GM23338 (cell line): ENCODE results near the gene BBS1. TPM values are rescaled to one million over a fixed set of nuclear protein-coding genes. Genes with fewer than 3 reads are reported as not detected.

Experiments used
- ATAC-seq: fragments of 200-7000 bp; cut with Tn5 transposase; 3 replicates; pipeline ENCODE4 v1.9.1; 2020
- DNase-seq: peaks from one replicate; pipeline ENCODE4 v3.0.0-alpha.2; 2015; ENCODE audit warnings: low spot score
- H2AFZ ChIP-seq: fragments of 200-600 bp; sonication (generic); 2 replicates; pipeline ENCODE4 v1.8.0; 2016; ENCODE audit warnings: antibody characterized with exemption, mild to moderate bottlenecking, moderate library complexity
- H3F3A ChIP-seq: fragments of 200-600 bp; sonication (generic); replicated peaks from 2 replicates; pipeline ENCODE4 v1.8.0; 2017; ENCODE audit warnings: antibody characterized with exemption, mixed run types, low read depth
- H3K27ac ChIP-seq: fragments of 200-600 bp; sonication (generic); 2 replicates; pipeline ENCODE4 v1.6.1; 2016; ENCODE audit warnings: low read depth
- H3K27me3 ChIP-seq: fragments of 200-600 bp; sonication (generic); 2 replicates; pipeline ENCODE4 v1.8.0; 2016; ENCODE audit warnings: mild to moderate bottlenecking, mixed run types, moderate library complexity; ENCODE audit not compliant: insufficient read depth
- H3K36me3 ChIP-seq: fragments of 200-600 bp; sonication (generic); 2 replicates; pipeline ENCODE4 v1.8.0; 2016; ENCODE audit warnings: mild to moderate bottlenecking; ENCODE audit not compliant: insufficient read depth
- H3K4me1 ChIP-seq: fragments of 200-600 bp; sonication (generic); 2 replicates; pipeline ENCODE4 v1.8.0; 2016; ENCODE audit warnings: mild to moderate bottlenecking, moderate library complexity; ENCODE audit not compliant: insufficient read depth
- H3K4me2 ChIP-seq: fragments of 200-600 bp; sonication (generic); 2 replicates; pipeline ENCODE4 v1.7.1; 2017; ENCODE audit warnings: mixed run types
- H3K4me3 ChIP-seq: fragments of 200-600 bp; sonication (generic); 2 replicates; pipeline ENCODE4 v1.6.1; 2016; ENCODE audit warnings: mixed run types
- H3K79me2 ChIP-seq: fragments of 200-600 bp; sonication (generic); replicated peaks from 2 replicates; pipeline ENCODE4 v1.8.0; 2017; ENCODE audit warnings: mild to moderate bottlenecking; ENCODE audit not compliant: insufficient read depth
- H3K9me2 ChIP-seq: fragments of 200-600 bp; sonication (generic); 2 replicates; pipeline ENCODE4 v1.8.0; 2017; ENCODE audit not compliant: insufficient read depth
- H4K20me1 ChIP-seq: fragments of 200-600 bp; sonication (generic); replicated peaks from 2 replicates; pipeline ENCODE4 v1.8.0; 2017; ENCODE audit warnings: mild to moderate bottlenecking; ENCODE audit not compliant: insufficient read depth
- H3K27ac Mint-ChIP-seq: 2 replicates; pipeline ENCODE4 v1.8.0; 2020; ENCODE audit warnings: inconsistent platforms, mild to moderate bottlenecking, moderate library complexity, mixed read lengths
- H3K27me3 Mint-ChIP-seq: 3 replicates; pipeline ENCODE4 v1.8.0; 2022; ENCODE audit warnings: low read depth, mild to moderate bottlenecking, moderate library complexity, mixed read lengths, inconsistent platforms; ENCODE audit not compliant: insufficient read depth, poor library complexity
- H3K36me3 Mint-ChIP-seq: 3 replicates; pipeline ENCODE4 v1.8.0; 2021; ENCODE audit warnings: low read depth, mild to moderate bottlenecking, inconsistent platforms, moderate library complexity, mixed read lengths
- H3K4me1 Mint-ChIP-seq: 3 replicates; pipeline ENCODE4 v1.8.0; 2020; ENCODE audit warnings: mild to moderate bottlenecking, inconsistent platforms, mixed read lengths
- H3K4me3 Mint-ChIP-seq: 3 replicates; pipeline ENCODE4 v1.8.0; 2021; ENCODE audit warnings: moderate library complexity, mild to moderate bottlenecking, inconsistent platforms, mixed read lengths
- H3K9me3 Mint-ChIP-seq: 3 replicates; pipeline ENCODE4 v1.8.0; 2020; ENCODE audit warnings: moderate library complexity, mild to moderate bottlenecking, inconsistent platforms, mixed read lengths
- CREB1 ChIP-seq: fragments of 250-450 bp; sonication (Bioruptor Pico); IDR thresholded peaks from 2 replicates; pipeline ENCODE4 v1.5.0; 2020; ENCODE audit warnings: low read depth, mild to moderate bottlenecking, moderate library complexity
- EZH2 ChIP-seq: fragments of 200-600 bp; sonication (generic); IDR thresholded peaks from one replicate; pipeline ENCODE4 v1.8.0; 2017; ENCODE audit warnings: antibody characterized with exemption, mild to moderate bottlenecking, low read depth; ENCODE audit not compliant: unreplicated experiment
- NANOG ChIP-seq: IDR thresholded peaks from 2 replicates; pipeline ENCODE4 v1.6.1; 2016; ENCODE audit warnings: antibody characterized with exemption, borderline replicate concordance
- REST ChIP-seq: IDR thresholded peaks from one replicate; pipeline ENCODE4 v1.6.1; 2018; ENCODE audit warnings: antibody characterized with exemption; ENCODE audit not compliant: unreplicated experiment
- STAT1 ChIP-seq: IDR thresholded peaks from one replicate; pipeline ENCODE4 v1.6.1; 2016; ENCODE audit warnings: antibody characterized with exemption; ENCODE audit not compliant: unreplicated experiment
- polyA plus RNA-seq: library from polyadenylated mRNA; unstranded; fragments of >200 nt; fragmentation: Nextera tagmentation; extraction: Ambion mirVana; gene quantifications from 2 replicates; pipeline ENCODE4 v1.2.1, GENCODE V29; 2016
- total RNA-seq: library from RNA; depleted of rRNA; stranded (reverse); fragments of >200 nt; shearing (Covaris generic); gene quantifications from 2 replicates; pipeline ENCODE4 v1.2.3, GENCODE V29; 2014
- TF ChIP-seq, protein P1 (sequence below): fragments of 250-450 bp; sonication (Bioruptor Pico); IDR thresholded peaks from 2 replicates; pipeline ENCODE4 v1.5.0; 2020; ENCODE audit warnings: mild to moderate bottlenecking, moderate library complexity
- TF ChIP-seq, protein P2 (sequence below), 2 experiments: fragments of 200-600 bp in 1 of 2; sonication (generic) in 1 of 2; conservative IDR thresholded peaks; 2 replicates each; pipeline versions ENCODE4 v1.5.1 to v1.6.1; 2016 to 2017; ENCODE audit warnings: antibody characterized with exemption in 2 of 2, low read depth in 2 of 2, mild to moderate bottlenecking in 2 of 2, moderate library complexity in 1 of 2

Gene BBS1
- total and polyA plus RNA-seq, 2 experiments from 2014 or later = 11.6 to 41.3 TPM

DNA sequence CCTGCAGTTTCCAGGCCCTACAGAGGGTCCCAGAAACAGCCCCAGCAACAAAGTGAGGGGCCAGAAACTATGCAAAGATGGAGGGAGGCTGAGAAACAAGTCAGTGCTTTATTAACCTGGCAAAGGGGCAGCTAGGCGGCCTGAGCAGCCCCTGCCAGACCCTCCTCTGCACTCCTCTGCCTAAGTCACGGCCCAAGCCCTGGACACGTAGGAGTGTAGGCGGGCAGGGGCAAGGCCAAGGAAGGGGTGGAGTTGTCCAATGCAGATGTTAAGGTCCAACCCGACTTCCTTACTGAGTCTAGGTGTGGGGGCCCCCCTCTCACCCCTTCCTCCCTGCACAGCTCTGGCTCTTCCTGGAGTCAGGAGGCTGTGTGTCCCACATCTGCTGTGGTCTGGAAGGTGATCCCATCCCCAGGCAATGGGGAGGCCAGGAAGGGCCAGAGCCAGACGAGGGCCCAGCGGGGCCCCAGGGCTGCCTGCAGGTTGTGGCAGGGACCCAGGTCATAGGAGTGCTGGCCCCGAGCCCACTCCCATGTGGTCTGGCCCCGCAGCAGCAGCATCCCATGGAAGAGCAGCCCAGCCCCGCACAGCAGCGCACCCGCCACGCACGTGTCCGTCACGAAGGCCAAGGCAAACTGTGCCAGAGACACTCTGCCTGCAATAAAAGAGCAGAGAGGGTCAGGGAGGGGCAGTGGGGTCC lies 28.9 kb downstream of the BBS1 start (continued):
- TF ChIP-seq, protein P1, sequence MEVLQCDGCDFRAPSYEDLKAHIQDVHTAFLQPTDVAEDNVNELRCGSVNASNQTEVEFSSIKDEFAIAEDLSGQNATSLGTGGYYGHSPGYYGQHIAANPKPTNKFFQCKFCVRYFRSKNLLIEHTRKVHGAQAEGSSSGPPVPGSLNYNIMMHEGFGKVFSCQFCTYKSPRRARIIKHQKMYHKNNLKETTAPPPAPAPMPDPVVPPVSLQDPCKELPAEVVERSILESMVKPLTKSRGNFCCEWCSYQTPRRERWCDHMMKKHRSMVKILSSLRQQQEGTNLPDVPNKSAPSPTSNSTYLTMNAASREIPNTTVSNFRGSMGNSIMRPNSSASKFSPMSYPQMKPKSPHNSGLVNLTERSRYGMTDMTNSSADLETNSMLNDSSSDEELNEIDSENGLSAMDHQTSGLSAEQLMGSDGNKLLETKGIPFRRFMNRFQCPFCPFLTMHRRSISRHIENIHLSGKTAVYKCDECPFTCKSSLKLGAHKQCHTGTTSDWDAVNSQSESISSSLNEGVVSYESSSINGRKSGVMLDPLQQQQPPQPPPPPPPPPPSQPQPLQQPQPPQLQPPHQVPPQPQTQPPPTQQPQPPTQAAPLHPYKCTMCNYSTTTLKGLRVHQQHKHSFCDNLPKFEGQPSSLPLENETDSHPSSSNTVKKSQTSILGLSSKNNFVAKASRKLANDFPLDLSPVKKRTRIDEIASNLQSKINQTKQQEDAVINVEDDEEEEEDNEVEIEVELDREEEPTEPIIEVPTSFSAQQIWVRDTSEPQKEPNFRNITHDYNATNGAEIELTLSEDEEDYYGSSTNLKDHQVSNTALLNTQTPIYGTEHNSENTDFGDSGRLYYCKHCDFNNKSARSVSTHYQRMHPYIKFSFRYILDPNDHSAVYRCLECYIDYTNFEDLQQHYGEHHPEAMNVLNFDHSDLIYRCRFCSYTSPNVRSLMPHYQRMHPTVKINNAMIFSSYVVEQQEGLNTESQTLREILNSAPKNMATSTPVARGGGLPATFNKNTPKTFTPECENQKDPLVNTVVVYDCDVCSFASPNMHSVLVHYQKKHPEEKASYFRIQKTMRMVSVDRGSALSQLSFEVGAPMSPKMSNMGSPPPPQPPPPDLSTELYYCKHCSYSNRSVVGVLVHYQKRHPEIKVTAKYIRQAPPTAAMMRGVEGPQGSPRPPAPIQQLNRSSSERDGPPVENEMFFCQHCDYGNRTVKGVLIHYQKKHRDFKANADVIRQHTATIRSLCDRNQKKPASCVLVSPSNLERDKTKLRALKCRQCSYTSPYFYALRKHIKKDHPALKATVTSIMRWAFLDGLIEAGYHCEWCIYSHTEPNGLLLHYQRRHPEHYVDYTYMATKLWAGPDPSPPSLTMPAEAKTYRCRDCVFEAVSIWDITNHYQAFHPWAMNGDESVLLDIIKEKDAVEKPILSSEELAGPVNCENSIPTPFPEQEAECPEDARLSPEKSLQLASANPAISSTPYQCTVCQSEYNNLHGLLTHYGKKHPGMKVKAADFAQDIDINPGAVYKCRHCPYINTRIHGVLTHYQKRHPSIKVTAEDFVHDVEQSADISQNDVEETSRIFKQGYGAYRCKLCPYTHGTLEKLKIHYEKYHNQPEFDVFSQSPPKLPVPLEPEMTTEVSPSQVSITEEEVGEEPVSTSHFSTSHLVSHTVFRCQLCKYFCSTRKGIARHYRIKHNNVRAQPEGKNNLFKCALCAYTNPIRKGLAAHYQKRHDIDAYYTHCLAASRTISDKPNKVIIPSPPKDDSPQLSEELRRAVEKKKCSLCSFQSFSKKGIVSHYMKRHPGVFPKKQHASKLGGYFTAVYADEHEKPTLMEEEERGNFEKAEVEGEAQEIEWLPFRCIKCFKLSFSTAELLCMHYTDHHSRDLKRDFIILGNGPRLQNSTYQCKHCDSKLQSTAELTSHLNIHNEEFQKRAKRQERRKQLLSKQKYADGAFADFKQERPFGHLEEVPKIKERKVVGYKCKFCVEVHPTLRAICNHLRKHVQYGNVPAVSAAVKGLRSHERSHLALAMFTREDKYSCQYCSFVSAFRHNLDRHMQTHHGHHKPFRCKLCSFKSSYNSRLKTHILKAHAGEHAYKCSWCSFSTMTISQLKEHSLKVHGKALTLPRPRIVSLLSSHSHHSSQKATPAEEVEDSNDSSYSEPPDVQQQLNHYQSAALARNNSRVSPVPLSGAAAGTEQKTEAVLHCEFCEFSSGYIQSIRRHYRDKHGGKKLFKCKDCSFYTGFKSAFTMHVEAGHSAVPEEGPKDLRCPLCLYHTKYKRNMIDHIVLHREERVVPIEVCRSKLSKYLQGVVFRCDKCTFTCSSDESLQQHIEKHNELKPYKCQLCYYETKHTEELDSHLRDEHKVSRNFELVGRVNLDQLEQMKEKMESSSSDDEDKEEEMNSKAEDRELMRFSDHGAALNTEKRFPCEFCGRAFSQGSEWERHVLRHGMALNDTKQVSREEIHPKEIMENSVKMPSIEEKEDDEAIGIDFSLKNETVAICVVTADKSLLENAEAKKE (CRISPR knock-in tag) = no peak
- no peak for TF ChIP-seq CREB1 (CRISPR knock-in tag)
- no peak for TF ChIP-seq STAT1

- Mint-ChIP-seq H3K27ac (no peak overlapping the region), H3K27me3 (peaks cover 16% of the 10 kb centered on the region), H3K36me3 (peaks cover 10% of the 10 kb centered on the region), H3K4me3 (no peak overlapping the region), H3K9me3 (no peaks in the 10 kb centered on the region; the same call in 1 of the 3 replicates), H3K4me1 (peaks cover 20% of the 10 kb centered on the region)
- no peaks in the 10 kb centered on the region for H3K27me3 ChIP-seq
- no peak overlapping the region for H3K27ac ChIP-seq
- peak; percentile 13 for ATAC-seq
- no peaks in the 10 kb centered on the region for H3K9me2 ChIP-seq
- no peaks in the 10 kb centered on the region for H4K20me1 ChIP-seq
- DNase-seq = peak; percentile 21
- H3K4me1 ChIP-seq = peaks cover 7% of the 10 kb centered on the region
- 0 out of 2 replicates have a peak, but pooled peaks cover 4% of the 10 kb centered on the region for H3F3A ChIP-seq
- no peaks in the 10 kb centered on the region for H3K36me3 ChIP-seq
- no peak overlapping the region for H3K4me3 ChIP-seq
- H2AFZ ChIP-seq = no peak overlapping the region
- no peak overlapping the region for H3K4me2 ChIP-seq
- H3K79me2 ChIP-seq = peaks cover 2% of the 10 kb centered on the region; the same call in 1 of the 2 replicates
- no peak for TF ChIP-seq REST
- TF ChIP-seq EZH2 = no peak
- TF ChIP-seq, protein P2, sequence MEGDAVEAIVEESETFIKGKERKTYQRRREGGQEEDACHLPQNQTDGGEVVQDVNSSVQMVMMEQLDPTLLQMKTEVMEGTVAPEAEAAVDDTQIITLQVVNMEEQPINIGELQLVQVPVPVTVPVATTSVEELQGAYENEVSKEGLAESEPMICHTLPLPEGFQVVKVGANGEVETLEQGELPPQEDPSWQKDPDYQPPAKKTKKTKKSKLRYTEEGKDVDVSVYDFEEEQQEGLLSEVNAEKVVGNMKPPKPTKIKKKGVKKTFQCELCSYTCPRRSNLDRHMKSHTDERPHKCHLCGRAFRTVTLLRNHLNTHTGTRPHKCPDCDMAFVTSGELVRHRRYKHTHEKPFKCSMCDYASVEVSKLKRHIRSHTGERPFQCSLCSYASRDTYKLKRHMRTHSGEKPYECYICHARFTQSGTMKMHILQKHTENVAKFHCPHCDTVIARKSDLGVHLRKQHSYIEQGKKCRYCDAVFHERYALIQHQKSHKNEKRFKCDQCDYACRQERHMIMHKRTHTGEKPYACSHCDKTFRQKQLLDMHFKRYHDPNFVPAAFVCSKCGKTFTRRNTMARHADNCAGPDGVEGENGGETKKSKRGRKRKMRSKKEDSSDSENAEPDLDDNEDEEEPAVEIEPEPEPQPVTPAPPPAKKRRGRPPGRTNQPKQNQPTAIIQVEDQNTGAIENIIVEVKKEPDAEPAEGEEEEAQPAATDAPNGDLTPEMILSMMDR (conservative IDR thresholded peaks at IDR 0.05; ENCODE audit: low read depth in 2 of 2) = no peak
- TF ChIP-seq NANOG = no peak
Observed at GRCh38 chr11:66539870-66540213, 29.4 kb downstream of the BBS1 start.
